Gastroesophageal sphincter (tissue), 4 donors: ENCODE measurements around the gene ZFHX3. TPM values are rescaled to one million over a fixed set of nuclear protein-coding genes. Genes with fewer than 3 reads are reported as not detected.

Source experiments
- ATAC-seq: fragments of 150-250 bp; one replicate; pipeline ENCODE4 v1.9.1; 2016; ENCODE audit warnings: mild to moderate bottlenecking, moderate library complexity
- H3K27ac ChIP-seq, 4 donors: fragments of 200-600 bp; sonication (generic) in 3 of 4; 1 replicate in 3 of 4; 2 replicates in 1 of 4; pipeline ENCODE4 v1.5.1; 2016 to 2019
- H3K27me3 ChIP-seq: fragments of 200-600 bp; sonication (generic); one replicate; pipeline ENCODE4 v1.5.1; 2019
- H3K36me3 ChIP-seq, 2 donors: fragments of 200-600 bp; sonication (generic); one replicate each; pipeline ENCODE4 v1.5.1; 2019; ENCODE audit warnings: control low read depth in 1 of 2
- H3K4me1 ChIP-seq, 3 donors: fragments of 200-600 bp; sonication (generic); 1 replicate in 2 of 3; 2 replicates in 1 of 3; pipeline ENCODE4 v1.5.1; 2016 to 2019; ENCODE audit warnings: control low read depth in 2 of 3
- H3K4me3 ChIP-seq, 2 donors: fragments of 200-600 bp; sonication (generic); one replicate each; pipeline ENCODE4 v1.5.1; 2019; ENCODE audit warnings: mild to moderate bottlenecking in 1 of 2, moderate library complexity in 1 of 2
- H3K9me3 ChIP-seq, 3 donors: fragments of 200-600 bp; sonication (generic); one replicate each; pipeline ENCODE4 v1.5.1; 2017 to 2019; ENCODE audit warnings: control low read depth in 2 of 3
- CTCF ChIP-seq, 4 experiments: fragments of 200-600 bp in 2 of 4; fragments of 450-650 bp in 2 of 4; sonication (generic) in 1 of 4; IDR thresholded peaks; one replicate each; pipeline ENCODE4 v1.5.1; 2017 to 2019; ENCODE audit warnings: antibody characterized with exemption in 4 of 4, mild to moderate bottlenecking in 2 of 4, moderate library complexity in 2 of 4
- EP300 ChIP-seq: sonication (generic); formaldehyde crosslinking; IDR thresholded peaks from one replicate; pipeline ENCODE4 v1.6.1; 2017; ENCODE audit warnings: antibody characterized with exemption, mild to moderate bottlenecking
- POLR2A ChIP-seq, 2 donors: fragments of 450-650 bp; IDR thresholded peaks; one replicate each; pipeline ENCODE4 v1.6.1; 2017; ENCODE audit warnings: antibody characterized with exemption in 2 of 2, mild to moderate bottlenecking in 2 of 2, moderate library complexity in 1 of 2
- POLR2AphosphoS5 ChIP-seq: sonication (generic); formaldehyde crosslinking; IDR thresholded peaks from one replicate; pipeline ENCODE4 v1.6.1; 2017; ENCODE audit warnings: antibody characterized with exemption
- WGBS, 2 donors: methylation state at CpG; one replicate each; pipeline ENCODE4 v1.1.5; 2018; ENCODE audit warnings: low coverage in 1 of 2; 5-methylcytosine and 5-hydroxymethylcytosine counted together
- total RNA-seq, 4 donors: library from RNA; depleted of rRNA; stranded (reverse); fragments of >200 nt; gene quantifications; one replicate each; pipeline ENCODE4 v1.1.0, GENCODE V29; 2016

Gene ZFHX3
- total RNA-seq, 4 donors from 2014 or later, result 24.0 to 47.1 (median 29.5) TPM

DNA sequence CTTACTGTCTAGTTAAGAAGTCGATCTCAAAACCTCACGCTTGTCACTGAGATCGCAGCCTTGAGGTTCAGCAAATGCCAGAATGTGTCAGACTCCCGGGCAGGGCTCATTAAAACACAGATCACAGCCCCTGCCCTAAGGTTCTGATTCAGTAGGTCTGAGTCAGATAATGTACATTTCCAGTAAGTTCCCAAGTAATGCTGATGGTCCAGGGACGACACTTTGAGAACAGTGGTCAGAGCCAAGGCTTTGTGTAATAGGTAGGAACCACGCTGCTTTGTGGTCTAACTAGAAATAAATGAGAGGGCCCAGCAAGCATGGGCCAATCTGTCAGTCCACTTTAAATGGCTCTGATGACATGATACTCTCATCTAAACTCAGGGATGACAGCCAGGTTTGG is 228.6 kb downstream of the ZFHX3 start:
- Histone ChIP-seq H3K4me1 (peaks cover 0 to 14% (median 0%) of the 10 kb centered on the region in 3 donors), H3K4me3 (no peak overlapping the region), H3K9me3 (no peaks in the 10 kb centered on the region), H3K27me3 (no peaks in the 10 kb centered on the region), H3K36me3 (no peaks in the 10 kb centered on the region), H3K27ac (no peak overlapping the region)
- 60% methylated on average over 1 of the region's 6 CpGs; no CpG with 5 or more reads in 1 of the 2 donors for WGBS, 2 donors
- TF ChIP-seq POLR2A (IDR thresholded peaks at IDR 0.05) (no peak), POLR2AphosphoS5 (no peak), EP300 (no peak), CTCF (IDR thresholded peaks at IDR 0.05) (no peak)
- no peak for ATAC-seq

DNA sequence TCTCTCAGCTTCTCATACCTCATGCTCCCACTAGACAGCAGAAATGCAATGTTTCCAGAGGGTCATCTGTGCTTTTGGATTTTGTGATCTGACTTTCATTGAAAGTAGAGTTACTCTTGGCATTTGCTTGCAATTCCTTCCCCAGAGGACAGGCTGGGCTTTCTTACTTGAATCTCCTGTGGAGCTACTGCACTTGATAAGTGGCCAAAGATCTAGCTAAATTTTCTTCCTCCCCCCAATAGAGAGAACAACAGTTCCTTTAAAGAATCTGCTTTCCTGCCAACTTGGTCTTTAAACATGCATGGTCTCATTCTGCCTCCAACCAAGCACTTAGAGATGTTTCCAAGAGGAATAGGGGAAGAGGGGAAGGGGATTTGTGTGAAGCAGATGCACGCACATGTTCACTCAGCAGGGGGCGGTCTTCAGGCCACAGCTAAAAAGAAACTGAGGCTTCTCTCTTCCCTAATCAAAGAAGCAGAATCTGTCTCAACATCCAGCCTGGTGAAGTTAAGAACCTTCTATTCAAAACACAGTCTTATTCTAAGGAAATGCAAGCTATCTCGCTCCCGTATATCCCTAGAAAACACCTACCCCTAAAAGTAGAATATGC is 229.6 kb downstream of the ZFHX3 start:
- H3K9me3 ChIP-seq, result no peaks in the 10 kb centered on the region
- H3K27ac ChIP-seq, result no peak overlapping the region
- H3K27me3 ChIP-seq, result no peaks in the 10 kb centered on the region
- no peaks in the 10 kb centered on the region for H3K36me3 ChIP-seq
- WGBS, 2 donors, result 91 to 95% methylated on average over 2 to 4 of the region's 4 CpGs
- TF ChIP-seq CTCF (IDR thresholded peaks at IDR 0.05) (no peak), EP300 (no peak), POLR2A (IDR thresholded peaks at IDR 0.05) (no peak), POLR2AphosphoS5 (no peak)
- no peak overlapping the region for H3K4me3 ChIP-seq
- peaks cover 0 to 14% (median 0%) of the 10 kb centered on the region in 3 donors for H3K4me1 ChIP-seq
- no peak for ATAC-seq

GRCh38 chr16:72815348-72816318 is 232.3 kb downstream of the ZFHX3 start:
- H3K9me3 ChIP-seq, result no peaks in the 10 kb centered on the region
- peaks cover 0 to 12% of the 10 kb centered on the region in 2 donors for H3K36me3 ChIP-seq
- TF ChIP-seq POLR2A (IDR thresholded peaks at IDR 0.05), result no peak
- no peak for TF ChIP-seq POLR2AphosphoS5
- no peak for TF ChIP-seq EP300
- no peak for TF ChIP-seq CTCF (IDR thresholded peaks at IDR 0.05)
- no peak overlapping the region for H3K4me3 ChIP-seq
- 44 to 77% methylated on average over 4 to 5 of the region's 5 CpGs for WGBS, 2 donors
- peaks cover 0 to 23% (median 0%) of the 10 kb centered on the region in 3 donors for H3K4me1 ChIP-seq
- no peaks in the 10 kb centered on the region for H3K27me3 ChIP-seq
- H3K27ac ChIP-seq, result no peak overlapping the region
- ATAC-seq, result no peak

DNA sequence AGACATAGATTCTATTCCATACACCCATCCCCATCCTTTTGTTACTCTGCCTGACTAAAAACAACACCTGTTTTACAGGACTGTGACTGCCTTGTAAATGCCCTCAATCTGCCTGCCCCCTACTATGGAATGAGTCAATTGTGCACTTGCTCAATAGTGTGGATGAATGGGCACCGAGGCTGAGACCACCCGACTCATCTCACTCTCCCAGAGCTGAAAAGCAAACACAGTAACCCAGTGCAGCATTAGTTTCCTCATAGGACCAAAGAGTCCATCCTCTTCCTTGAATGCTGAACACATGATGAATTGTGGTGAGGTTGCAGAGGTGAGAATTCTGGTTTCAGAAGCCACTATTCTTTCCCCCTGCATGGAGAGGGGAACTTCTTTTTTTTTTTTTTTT is 233.7 kb downstream of the ZFHX3 start:
- no peak for ATAC-seq

More for the DNA sequence above, 233.7 kb downstream of the ZFHX3 start:
- H3K36me3 ChIP-seq, result peaks cover 0 to 25% of the 10 kb centered on the region in 2 donors
- H3K4me3 ChIP-seq, result no peak overlapping the region
- no peak for TF ChIP-seq CTCF (IDR thresholded peaks at IDR 0.05)
- no peak for TF ChIP-seq EP300
- no peak for TF ChIP-seq POLR2A (IDR thresholded peaks at IDR 0.05)
- no peak for TF ChIP-seq POLR2AphosphoS5
- H3K4me1 ChIP-seq, result peaks cover 0 to 19% (median 0%) of the 10 kb centered on the region in 3 donors
- H3K27me3 ChIP-seq, result no peaks in the 10 kb centered on the region
- no peak overlapping the region for H3K27ac ChIP-seq
- no peaks in the 10 kb centered on the region for H3K9me3 ChIP-seq
- WGBS, 2 donors, result no CpG with 5 or more reads among the region's 2 CpGs
